T-helper 1 cell treated with Interleukin-12 subunit alpha and Interleukin-12 subunit beta and Interleukin-4 antibody, amounts not matched to agents 30 ng/mL and 1 ng/mL, for 36 hours (primary cell): Measurements from ENCODE around the gene PRR22. TPM values are rescaled to one million over a fixed set of nuclear protein-coding genes. Genes with fewer than 3 reads are reported as not detected.

Source experiments
- intact Hi-C: fragments of 100-400 bp; cut with micrococcal nuclease; formaldehyde crosslinking; loops from one replicate; pipeline ENCODE4 v1.15.1; 2024
- total RNA-seq: library from RNA; stranded (reverse); gene quantifications from 2 replicates; pipeline ENCODE4 v1.2.3, GENCODE V29; 2022

The PRR22 gene
- total RNA-seq, 1 donor from 2014 or later = 5.0 TPM

DNA sequence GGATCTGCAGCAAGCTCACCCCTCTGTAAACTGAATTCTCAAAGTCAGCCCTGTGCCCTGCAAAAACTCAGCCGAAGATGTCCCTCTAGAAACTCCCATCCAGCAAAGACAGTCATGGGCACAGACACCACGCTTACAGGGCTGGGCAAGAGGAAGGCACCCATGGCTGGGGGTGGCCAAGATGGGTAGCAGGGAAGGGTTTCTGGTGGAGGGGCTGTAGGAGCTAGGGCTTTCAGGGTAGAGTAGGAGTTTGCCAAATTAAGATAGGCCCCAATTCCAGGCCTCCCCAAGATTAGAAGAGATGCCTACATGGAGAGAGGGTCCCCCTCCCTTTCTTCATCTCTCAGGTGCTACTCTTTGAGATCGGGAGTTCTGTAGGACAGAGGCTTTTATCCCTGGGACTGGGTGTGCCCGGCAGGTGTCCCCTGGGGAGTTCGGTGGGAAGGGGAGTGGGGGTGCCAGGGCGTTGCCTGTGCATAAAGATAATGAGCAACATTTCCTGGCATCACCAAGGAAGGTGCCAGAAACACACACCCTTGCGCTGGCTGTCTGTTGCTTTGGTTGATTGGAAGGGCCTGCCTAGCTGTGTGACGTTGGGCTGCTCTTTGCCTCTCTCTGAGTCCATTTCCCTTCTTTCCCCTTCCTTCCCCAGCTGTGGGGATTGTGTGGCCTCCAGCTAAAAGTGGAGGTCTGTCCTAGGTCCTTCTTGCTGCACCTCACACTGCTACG lies 29.7 kb upstream of the PRR22 start:
- intact Hi-C loops = no loop called here

DNA sequence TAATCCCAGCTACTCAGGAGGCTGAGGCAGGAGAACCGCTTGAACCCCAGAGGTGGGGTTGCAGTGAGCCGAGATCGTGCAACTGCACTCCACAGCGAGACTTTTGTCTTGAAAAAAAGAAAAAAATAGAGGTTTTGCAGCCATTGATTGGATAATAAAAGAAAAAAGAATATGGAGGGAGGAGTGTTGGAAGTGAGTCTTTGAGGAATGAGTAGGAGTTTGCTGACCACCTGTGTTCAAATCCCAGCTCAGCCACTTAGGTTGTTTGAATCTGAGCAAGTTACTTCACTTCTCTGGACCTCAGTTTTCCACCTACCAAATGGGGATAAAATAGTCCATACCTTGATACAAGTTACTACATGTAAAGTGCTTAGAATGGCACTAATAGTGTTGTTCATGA lies 26.6 kb upstream of the PRR22 start:
- intact Hi-C loops = no loop called here

DNA sequence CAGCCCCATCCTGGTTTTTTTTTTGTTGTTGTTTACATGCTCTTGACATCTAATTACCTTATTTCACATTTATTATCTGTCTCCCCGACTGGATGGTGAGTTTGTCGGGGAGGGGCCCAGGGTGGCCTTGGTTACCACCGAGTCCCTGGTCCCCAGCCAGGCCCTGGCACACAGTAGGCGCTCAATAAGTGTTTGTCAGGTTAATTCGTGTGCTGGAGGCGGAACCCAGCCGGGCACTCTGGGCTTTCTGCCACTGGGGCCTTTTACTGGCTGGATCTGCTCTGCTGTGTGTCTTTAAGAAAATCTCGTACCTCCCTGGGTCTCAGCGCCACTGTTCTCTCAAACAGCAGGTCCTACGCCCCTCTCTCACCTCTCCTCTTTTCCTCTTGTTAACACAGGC lies 24.9 kb upstream of the PRR22 start:
- intact Hi-C loops = no loop called here

DNA sequence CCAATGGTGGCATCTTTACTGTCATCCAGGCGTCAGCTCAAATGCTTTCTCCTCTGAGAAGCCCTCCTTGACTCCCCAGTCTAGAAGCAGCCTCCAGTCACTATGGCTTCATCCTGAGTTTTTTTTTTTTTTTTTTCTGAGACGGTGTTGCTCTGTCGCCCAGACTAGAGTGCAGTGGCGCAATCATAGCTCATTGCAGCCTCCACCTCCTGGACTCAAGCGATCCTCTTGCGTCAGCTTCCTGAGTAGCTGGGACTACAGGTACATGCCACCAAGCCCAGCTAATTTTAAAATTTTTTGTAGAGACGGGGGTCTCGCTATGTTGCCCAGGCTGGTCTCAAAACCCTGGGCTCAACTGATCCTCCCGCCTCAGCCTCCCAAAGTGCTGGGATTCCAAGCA lies 24.5 kb upstream of the PRR22 start:
- intact Hi-C loops = no loop called here

DNA sequence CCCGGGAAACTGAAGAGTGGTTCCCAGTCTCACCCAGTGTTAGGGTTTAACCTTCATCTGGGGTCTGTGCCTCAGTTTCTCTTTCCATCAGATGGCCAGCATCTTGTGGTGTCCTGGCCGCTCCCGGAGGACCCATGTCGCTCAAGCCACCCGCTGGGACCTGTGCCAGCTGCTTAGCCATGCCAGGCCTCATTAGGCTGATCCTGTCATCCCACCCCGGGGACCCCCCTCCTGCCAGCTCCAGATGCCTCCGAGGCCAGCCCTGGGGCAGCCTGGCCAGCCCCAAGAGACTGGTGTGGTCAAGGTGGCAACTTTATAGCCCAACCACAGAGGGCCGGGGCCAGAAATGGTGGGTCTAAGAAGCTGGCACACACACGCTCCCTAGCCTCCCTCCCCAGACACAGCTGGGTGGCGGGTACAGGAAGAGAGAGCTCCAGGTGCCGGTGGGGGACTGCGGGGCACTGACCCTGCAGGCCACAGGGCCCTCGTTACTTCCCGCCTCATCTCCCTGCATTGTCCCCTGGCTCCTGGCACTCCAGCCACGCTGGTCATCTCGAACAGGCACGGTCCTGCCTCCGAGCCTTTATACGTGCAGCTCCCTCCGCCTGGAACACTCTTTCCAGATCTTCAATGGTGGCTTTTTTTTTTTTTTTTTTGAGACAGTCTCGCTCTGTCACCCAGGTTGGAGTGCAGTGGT lies 23.7 kb upstream of the PRR22 start:
- intact Hi-C loops = no loop called here

DNA sequence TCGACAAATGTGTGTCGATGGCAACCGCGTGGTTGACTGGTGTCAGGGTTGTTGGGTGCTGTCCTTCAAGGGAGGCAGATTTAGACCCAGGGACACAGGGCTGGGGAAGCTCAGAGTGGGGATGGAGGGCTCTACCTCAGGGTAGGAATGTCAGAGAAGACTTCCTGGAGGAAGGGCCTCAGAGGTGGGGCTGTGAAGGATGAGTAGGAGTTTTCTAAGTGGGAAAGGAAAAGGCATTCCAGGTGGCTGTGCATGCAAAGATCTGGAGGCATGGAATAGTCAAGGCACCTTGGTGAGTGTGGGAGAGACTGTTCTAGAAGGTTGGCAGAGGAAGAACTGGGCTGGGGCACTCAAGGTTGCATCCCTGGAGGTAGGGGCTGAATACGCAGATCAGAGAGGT lies 22.4 kb upstream of the PRR22 start:
- intact Hi-C loops = no loop called here

DNA sequence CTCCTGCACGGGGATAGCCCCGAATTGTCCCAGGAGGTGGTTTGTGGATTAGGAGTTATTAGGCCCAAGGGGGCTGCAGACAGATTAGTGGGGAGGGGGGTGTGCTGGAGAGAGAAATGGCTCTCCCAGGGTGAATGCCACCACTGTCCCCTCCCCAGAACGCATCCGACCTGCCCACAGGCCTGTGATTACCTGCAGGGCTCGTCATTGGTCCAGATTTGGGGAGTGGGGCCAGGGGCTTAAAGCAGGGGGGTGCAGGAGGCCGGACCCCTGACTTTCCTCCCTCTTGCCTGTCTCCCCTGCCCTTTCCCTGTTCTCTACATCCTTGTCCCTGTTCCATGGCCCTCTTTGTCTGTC lies 21.6 kb upstream of the PRR22 start:
- intact Hi-C loops = no loop called here

DNA sequence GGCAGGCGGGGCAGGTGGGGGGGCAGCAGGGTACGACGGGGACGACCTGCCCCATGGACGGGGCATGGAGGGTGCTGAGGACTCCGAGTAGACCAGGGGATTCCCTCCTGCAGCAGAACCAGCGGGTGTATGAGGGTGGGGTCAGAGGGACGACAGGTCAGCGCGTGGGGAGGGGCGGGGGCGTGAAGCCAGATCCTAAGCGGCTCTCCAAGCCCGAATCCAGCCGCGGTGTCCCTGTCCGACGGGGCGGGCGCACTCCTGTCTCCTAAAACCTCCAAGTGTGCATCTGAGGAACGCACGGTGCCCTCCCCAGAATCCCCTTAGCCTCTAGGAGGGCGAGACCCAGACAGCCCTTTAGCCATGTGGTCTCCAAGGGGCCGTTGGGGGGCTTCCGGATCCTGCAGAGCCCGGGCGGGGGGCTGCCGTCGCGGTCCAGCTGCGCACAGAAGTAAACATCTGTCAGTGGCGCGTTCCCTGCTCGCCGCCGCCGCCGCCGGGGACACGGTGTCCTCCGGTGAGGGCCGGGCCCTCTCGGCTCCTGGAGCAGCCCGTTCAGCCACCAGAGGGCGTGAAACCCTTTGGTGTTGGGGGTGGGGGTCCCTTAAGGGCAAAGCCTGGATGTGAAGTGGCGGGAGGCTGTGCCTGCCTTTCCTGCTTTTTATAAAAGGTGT lies 21.1 kb upstream of the PRR22 start:
- intact Hi-C loops = no loop called here

DNA sequence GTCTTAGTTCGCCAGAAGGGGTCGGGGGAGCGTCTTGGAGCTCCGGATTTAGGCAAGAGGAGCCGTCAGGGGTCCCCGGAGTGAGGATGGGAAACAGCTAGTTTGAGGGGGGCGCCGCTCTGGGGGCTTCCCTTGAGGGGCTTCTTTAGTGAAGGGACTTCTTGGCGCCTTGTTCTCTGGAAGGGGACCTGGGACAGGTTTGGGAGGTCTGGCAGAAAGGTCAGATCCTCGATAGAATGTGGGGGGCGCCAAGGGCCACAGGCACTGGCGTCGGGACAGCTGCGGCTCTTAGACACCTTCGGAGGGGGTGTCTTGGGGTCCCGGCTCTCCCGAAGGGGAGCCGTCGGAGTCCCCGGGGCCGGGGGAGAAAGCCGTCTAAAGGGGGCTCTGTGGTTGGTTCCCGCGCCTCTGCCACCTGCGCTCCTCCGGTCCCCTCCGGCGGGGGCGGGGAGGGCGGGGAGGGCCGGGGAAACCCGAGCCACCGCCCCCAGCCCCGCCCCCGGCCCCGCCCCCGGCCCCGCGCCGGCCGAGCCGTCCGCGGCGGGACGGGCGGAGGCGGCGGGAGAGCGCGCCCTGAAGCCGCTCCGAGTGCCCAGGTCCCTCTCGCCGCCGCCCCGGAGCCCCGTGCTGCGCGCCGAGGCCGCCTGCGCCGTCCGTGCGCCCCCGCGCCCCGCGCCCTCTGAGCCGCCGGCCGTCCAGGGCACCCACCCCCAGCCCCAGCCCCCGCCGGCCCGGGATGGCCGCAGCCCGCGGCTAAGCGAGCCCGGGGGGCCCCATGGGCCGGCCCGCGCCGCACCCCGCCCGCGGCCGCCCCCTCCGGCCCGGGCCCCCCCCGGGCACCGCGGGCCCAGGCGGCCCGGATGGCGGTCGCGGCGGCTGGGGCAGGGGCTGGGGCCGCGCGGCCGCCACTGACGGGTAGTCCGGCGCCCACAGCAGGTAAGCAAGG lies 20.2 kb upstream of the PRR22 start, which contains the start of gene NRTN:
NRTN (plus strand) TSS at position 552 of the 946 bp plus-strand sequence. CDS start 19,099 bp downstream, outside the sequence.
- intact Hi-C loops = loop anchor here (1.0 kb wide), 5 partner anchors 13 to 306 kb away; partner anchors contain the start of genes DUS3L, RFX2 and VMAC

GRCh38 chr19:5803752-5804515 lies 19.4 kb upstream of the PRR22 start:
- intact Hi-C loops = loop anchor here (1.0 kb wide), 5 partner anchors 13 to 306 kb away; partner anchors contain the start of genes DUS3L, RFX2 and VMAC

GRCh38 chr19:5803441-5803751 lies 18.9 kb upstream of the PRR22 start:
- intact Hi-C loops = no loop called here

GRCh38 chr19:5801796-5802619 lies 17.5 kb upstream of the PRR22 start:
- intact Hi-C loops = no loop called here

DNA sequence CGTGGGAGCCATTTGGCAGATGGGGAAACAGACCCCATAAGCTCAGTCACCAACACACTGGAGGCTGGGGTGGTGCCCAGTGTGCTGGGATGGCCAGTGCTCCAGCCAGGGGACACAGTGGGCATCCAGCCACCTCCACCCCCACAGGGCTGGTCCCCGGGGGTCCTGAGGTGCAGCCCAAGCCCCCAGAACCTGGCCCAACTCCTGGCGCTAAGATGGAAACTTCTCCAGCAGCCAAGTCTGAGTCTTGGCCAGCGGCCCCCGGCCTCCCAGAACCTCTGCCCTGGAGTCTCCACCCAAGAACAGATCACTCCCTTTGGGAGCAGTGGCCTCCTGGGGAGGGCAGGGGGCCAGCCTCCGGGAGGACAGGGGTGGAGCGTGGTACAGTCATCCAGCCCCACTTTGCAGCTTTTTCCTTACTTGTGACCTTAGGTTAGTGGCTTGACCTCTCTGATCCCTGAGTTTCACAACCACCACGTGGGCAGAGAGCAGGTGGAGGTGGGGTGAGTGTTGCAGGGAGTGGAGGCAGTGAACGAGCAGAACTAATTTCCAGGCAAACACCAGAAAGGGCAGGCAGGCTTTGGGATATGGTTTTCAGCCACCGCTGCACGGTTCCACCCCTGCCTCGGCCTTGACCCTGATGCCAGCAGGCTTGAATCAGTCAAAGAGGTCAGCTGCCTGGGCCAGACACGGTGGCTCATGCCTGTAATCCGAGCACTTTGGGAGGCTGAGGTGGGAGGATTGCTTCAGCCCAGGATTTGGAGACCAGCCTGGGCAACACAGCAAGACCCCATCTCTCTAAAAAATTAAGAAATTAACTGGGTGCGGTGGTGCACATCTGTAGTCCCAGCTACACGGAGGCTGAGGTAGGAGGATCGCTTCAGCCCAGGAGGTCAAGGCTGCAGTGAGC lies 16.1 kb upstream of the PRR22 start:
- intact Hi-C loops = no loop called here

DNA sequence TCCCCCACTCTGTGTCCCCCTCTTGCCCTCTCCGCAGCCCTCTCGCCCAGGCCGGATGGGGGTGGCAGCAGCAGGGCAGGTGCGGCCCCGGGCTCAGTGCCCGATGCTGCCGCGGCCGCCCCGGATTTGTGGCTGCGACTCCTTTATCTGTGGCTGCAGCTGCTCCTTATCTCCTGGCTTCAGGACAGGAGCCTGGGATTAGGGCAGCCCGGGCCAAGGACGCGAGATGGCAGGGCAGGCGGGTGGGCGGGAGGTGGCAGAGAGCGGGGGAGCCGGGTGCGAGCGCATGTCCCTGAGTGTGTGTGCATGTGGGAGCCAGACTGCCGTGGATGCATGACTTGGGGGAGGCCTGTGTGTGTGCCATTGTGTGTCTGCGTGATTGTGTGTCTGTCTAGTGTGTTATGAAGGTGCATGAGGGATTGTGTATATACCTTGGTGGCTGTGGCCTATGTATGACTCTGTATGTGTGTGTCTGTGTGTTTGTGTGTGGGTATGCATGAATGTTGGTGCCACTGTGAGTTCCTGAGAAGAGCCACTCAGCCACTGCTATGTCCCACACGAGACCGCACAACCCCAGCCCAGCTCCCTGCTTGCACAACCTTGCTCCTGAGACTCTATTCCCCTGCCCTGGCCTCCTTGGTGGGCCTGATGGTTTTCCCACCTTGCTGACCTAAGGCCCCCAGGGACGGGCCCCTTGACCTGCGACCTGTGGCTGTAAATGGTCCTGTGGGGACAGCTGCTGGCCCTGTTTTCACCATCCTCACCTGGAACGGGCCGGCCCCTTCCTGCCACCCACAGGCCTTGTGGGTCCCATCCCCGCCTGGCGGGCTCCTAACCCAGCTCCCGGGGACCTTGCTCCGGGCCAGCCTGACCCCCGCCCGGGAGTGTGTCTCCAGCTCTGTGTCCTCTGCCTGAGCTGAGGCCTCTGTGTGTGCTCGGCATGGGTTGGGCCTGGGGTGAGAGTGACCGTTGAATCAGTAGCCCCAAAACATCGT lies 15.0 kb upstream of the PRR22 start:
- intact Hi-C loops = no loop called here

DNA sequence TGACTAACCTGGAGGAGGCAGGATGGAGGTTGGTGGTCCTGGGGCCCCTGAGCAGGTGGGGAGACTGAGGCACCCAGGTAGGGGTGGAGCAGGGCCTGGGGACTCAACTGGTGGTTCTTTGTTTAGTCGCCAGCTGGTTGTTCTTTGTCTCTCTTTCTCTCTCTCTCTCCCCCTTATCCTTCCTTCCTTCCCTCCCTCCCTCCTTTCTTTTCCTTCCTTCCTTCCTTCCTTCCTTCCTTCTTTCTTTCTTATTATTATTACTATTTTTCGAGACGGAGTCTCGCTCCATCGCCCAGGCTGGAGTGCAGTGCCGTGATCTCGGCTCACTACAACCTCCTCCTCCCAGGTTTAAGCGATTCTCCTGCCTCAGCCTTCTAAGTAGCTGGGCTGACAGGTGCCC lies 13.7 kb upstream of the PRR22 start:
- intact Hi-C loops = no loop called here

DNA sequence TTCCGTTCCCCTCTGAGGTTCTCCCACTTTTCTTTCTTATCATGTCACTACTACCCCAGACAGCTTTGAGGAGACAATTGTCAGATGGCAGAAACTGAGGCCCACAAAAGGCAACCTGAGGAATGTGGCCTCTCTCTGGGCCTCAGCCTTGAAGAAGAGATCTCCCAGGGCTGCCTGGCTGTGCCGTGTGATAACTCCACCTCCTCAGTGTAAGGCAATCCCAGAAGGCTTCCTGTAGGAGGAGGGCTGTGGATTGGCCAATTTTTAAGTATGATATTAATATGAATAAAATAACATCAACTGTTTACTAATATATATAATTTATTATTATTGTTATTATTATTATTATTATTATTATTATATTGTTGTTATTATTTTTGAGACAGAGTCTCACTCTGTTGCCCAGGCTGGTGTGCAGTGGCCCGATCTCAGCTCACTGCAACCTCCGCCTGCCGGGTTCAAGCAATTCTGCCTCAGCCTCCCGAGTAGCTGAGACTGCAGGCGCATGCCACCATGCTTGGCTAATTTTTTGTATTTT lies 10.9 kb upstream of the PRR22 start:
- intact Hi-C loops = no loop called here

- intact Hi-C loops = no loop called here
These were observed 8.6 kb upstream of the PRR22 start for GRCh38 chr19:5793188-5793587.
